Esophagus muscularis mucosa (tissue), 4 donors: ENCODE measurements around the gene ERMAP. TPM values are rescaled to one million over a fixed set of nuclear protein-coding genes. Genes with fewer than 3 reads are reported as not detected.
"Not testable (repeated sequence)": the region's sequence is repeated elsewhere in the genome, so short reads cannot be mapped to it uniquely, and the experiment has no call there.

Source experiments
- DNase-seq: peaks from one replicate; pipeline ENCODE4 v3.0.0-alpha.2; 2017; ENCODE audit errors: extremely low spot score
- H3K27ac ChIP-seq, 4 donors: fragments of 200-600 bp; sonication (generic); replicated peaks in 1 of 4; 1 replicate in 3 of 4; 2 replicates in 1 of 4; pipeline ENCODE4 v1.5.1; 2016 to 2019; ENCODE audit warnings: mild to moderate bottlenecking in 1 of 4
- H3K27me3 ChIP-seq, 4 donors: fragments of 200-600 bp; sonication (generic); one replicate each; pipeline versions ENCODE4 v1.5.1 to v1.6.0; 2016 to 2019
- H3K36me3 ChIP-seq, 4 donors: fragments of 200-600 bp; sonication (generic); one replicate each; pipeline ENCODE4 v1.5.1; 2016 to 2019
- H3K4me1 ChIP-seq, 4 donors: fragments of 200-600 bp; sonication (generic); one replicate each; pipeline ENCODE4 v1.5.1; 2016 to 2019
- H3K4me3 ChIP-seq, 4 donors: fragments of 200-600 bp; sonication (generic); 1 replicate in 2 of 4; 2 replicates in 2 of 4; pipeline ENCODE4 v1.5.1; 2016 to 2019; ENCODE audit warnings: mild to moderate bottlenecking in 4 of 4, moderate library complexity in 1 of 4
- H3K9me3 ChIP-seq, 4 donors: fragments of 200-600 bp; sonication (generic); 1 replicate in 3 of 4; 2 replicates in 1 of 4; pipeline ENCODE4 v1.5.1; 2016 to 2019
- EP300 ChIP-seq: sonication (generic); formaldehyde crosslinking; IDR thresholded peaks from one replicate; pipeline ENCODE4 v1.6.1; 2017; ENCODE audit warnings: antibody characterized with exemption
- POLR2A ChIP-seq: fragments of 450-650 bp; IDR thresholded peaks from one replicate; pipeline ENCODE4 v1.6.1; 2017; ENCODE audit warnings: antibody characterized with exemption, moderate library complexity, mild to moderate bottlenecking, low read depth
- POLR2AphosphoS5 ChIP-seq, 2 donors: sonication (generic); formaldehyde crosslinking; IDR thresholded peaks; one replicate each; pipeline ENCODE4 v1.6.1; 2017; ENCODE audit warnings: antibody characterized with exemption in 2 of 2
- WGBS: methylation state at CpG from one replicate; pipeline ENCODE4 v1.1.5; 2018; 5-methylcytosine and 5-hydroxymethylcytosine counted together
- intact Hi-C: fragments of 100-400 bp; cut with DNase I; formaldehyde crosslinking; loops from one replicate; pipeline ENCODE4 v1.15.1; 2023
- total RNA-seq, 4 donors: library from RNA; depleted of rRNA; stranded (reverse); fragments of >200 nt; gene quantifications; one replicate each; pipeline versions ENCODE4 v1.1.0 to v1.2.1, GENCODE V29; 2016
- TF ChIP-seq, protein P1 (sequence below), 3 experiments: fragments of 200-600 bp in 2 of 3; fragments of 450-650 bp in 1 of 3; sonication (generic) in 2 of 3; IDR thresholded peaks; one replicate each; pipeline ENCODE4 v1.5.1; 2017 to 2019; ENCODE audit warnings: antibody characterized with exemption in 3 of 3, mild to moderate bottlenecking in 2 of 3, moderate library complexity in 1 of 3

The ERMAP gene
- total RNA-seq, 4 donors from 2014 or later = 5.8 to 14.1 (median 9.1) TPM

- TF ChIP-seq, protein P1, sequence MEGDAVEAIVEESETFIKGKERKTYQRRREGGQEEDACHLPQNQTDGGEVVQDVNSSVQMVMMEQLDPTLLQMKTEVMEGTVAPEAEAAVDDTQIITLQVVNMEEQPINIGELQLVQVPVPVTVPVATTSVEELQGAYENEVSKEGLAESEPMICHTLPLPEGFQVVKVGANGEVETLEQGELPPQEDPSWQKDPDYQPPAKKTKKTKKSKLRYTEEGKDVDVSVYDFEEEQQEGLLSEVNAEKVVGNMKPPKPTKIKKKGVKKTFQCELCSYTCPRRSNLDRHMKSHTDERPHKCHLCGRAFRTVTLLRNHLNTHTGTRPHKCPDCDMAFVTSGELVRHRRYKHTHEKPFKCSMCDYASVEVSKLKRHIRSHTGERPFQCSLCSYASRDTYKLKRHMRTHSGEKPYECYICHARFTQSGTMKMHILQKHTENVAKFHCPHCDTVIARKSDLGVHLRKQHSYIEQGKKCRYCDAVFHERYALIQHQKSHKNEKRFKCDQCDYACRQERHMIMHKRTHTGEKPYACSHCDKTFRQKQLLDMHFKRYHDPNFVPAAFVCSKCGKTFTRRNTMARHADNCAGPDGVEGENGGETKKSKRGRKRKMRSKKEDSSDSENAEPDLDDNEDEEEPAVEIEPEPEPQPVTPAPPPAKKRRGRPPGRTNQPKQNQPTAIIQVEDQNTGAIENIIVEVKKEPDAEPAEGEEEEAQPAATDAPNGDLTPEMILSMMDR (IDR thresholded peaks at IDR 0.05) = no peak
- TF ChIP-seq EP300 (no peak), POLR2AphosphoS5 (IDR thresholded peaks at IDR 0.05) (no peak), POLR2A (no peak)
- Histone ChIP-seq H3K27ac (peak overlapping the region in 1 of 4 donors; percentile 58), H3K4me3 (no peak overlapping the region), H3K36me3 (peaks cover 0 to 17% (median 5%) of the 10 kb centered on the region in 4 donors), H3K4me1 (no peaks in the 10 kb centered on the region), H3K9me3 (no peaks in the 10 kb centered on the region), H3K27me3 (no peaks in the 10 kb centered on the region)
- intact Hi-C loops = no loop called here
- 72% methylated on average over 8 of the region's 8 CpGs for WGBS
- DNase-seq = no peak
Measured at GRCh38 chr1:42801832-42802473, 15.0 kb upstream of the ERMAP start.

DNA sequence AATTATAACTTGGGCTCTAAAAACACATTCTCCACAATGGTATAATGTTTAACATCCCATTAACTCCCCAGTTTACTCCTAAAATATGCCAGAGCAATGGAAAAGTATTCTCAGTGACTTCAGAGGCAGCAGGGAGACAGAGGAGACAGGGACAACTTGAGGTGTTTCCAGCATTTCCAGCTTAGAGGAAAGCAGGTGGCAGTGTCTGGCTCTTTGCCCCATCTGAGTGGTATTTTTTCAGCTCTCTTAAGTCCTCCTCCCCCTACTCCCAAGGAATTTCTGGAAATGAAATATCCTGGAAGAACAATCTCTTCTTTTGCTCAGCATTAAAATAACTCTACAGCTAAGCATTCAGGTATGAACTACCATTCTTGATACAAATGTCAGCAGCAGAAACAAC, 10.8 kb upstream of the ERMAP start:
- Histone ChIP-seq H3K9me3 (no peaks in the 10 kb centered on the region), H3K36me3 (peaks cover 0 to 31% (median 8%) of the 10 kb centered on the region in 4 donors), H3K27me3 (no peaks in the 10 kb centered on the region), H3K4me3 (no peak overlapping the region), H3K27ac (no peak overlapping the region), H3K4me1 (no peaks in the 10 kb centered on the region)
- intact Hi-C loops = no loop called here
- TF ChIP-seq POLR2AphosphoS5 (IDR thresholded peaks at IDR 0.05) = no peak
- TF ChIP-seq, protein P1 (IDR thresholded peaks at IDR 0.05) = no peak
- no peak for TF ChIP-seq POLR2A
- TF ChIP-seq EP300 = no peak
- DNase-seq = no peak

- no peaks in the 10 kb centered on the region for H3K27me3 ChIP-seq
- TF ChIP-seq POLR2AphosphoS5 (IDR thresholded peaks at IDR 0.05) = no peak
- TF ChIP-seq, protein P1 (IDR thresholded peaks at IDR 0.05) = no peak
- no peak for TF ChIP-seq EP300
- no peak for TF ChIP-seq POLR2A
- intact Hi-C loops = no loop called here
- peak overlapping the region in 1 of 4 donors; percentile 44 for H3K27ac ChIP-seq
- H3K36me3 ChIP-seq = peaks cover 0 to 34% (median 8%) of the 10 kb centered on the region in 4 donors
- H3K9me3 ChIP-seq = no peaks in the 10 kb centered on the region
- WGBS = 77% methylated on average over 5 of the region's 5 CpGs
- no peak for DNase-seq
- H3K4me1 ChIP-seq = no peaks in the 10 kb centered on the region
- no peak overlapping the region for H3K4me3 ChIP-seq
Measured at GRCh38 chr1:42806593-42806992, 10.3 kb upstream of the ERMAP start.

DNA sequence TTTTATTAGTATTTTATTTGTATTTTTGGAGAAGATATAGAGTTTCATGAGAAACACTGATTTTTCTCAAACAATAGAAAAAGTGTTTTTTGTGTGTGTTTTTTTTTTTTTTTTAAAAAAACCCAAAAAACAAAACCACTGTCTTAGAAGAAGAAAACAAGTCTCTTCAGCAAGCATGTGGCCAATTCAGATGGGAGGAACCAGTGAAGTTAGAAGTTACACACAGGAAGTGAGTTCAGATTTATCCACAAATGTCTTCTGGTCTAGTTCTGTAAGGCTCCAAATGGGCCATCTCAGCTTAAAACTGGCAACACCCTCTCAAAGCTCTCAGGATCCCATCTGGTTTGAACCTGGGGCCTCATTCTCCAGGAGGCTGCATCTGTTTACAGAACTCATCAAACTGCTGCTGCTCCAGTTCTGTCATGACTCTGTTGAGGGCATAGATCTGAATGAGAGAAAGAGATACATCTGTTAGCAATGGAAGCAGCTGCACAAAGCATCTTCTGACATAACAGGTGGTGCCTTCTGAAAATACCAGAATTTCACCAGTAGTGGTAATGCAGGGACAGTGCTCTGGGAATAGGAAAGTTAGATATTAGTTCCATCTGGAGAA, 9.8 kb upstream of the ERMAP start:
- no peaks in the 10 kb centered on the region for H3K27me3 ChIP-seq
- TF ChIP-seq POLR2AphosphoS5 (IDR thresholded peaks at IDR 0.05) (peak in 1 of 2 donors; percentile 46), POLR2A (no peak), EP300 (no peak)
- TF ChIP-seq, protein P1 (IDR thresholded peaks at IDR 0.05) = no peak

GRCh38 chr1:42814815-42815214, 2.1 kb upstream of the ERMAP start:
- Histone ChIP-seq H3K4me1 (peaks cover 14 to 32% (median 27%) of the 10 kb centered on the region in 4 donors), H3K36me3 (peaks cover 0 to 19% (median 3%) of the 10 kb centered on the region in 4 donors)
- 96% methylated on average over 3 of the region's 3 CpGs for WGBS
- intact Hi-C loops = loop anchor here (5.0 kb wide), 1 partner anchor 48 kb away; the partner anchor contains the start of genes C1orf50 and P3H1
- not testable (repeated sequence) for DNase-seq, H3K9me3 ChIP-seq, H3K27me3 ChIP-seq, H3K4me3 ChIP-seq, H3K27ac ChIP-seq

More for the DNA sequence above, 9.8 kb upstream of the ERMAP start:
- no peak overlapping the region for H3K4me3 ChIP-seq
- no peaks in the 10 kb centered on the region for H3K9me3 ChIP-seq
- peaks cover 0 to 34% (median 8%) of the 10 kb centered on the region in 4 donors for H3K36me3 ChIP-seq
- no peaks in the 10 kb centered on the region for H3K4me1 ChIP-seq
- H3K27ac ChIP-seq = peak overlapping the region in 1 of 4 donors; percentile 44
- intact Hi-C loops = no loop called here
- no peak for DNase-seq
